Ishikawa (cell line): ENCODE data around the gene RMP24.
A peak's percentile ranks its signal among the peaks of the same experiment; 100 is the strongest.

ENCODE experiments used
- CEBPB ChIP-seq: IDR thresholded peaks from 2 replicates; pipeline ENCODE4 v1.6.1; 2012
- CREB1 ChIP-seq: IDR thresholded peaks from 2 replicates; pipeline ENCODE4 v1.6.1; 2012; ENCODE audit warnings: low read depth
- EGR1 ChIP-seq: IDR thresholded peaks from 2 replicates; pipeline ENCODE4 v1.6.1; 2012
- EP300 ChIP-seq: IDR thresholded peaks from 2 replicates; pipeline ENCODE4 v1.6.1; 2012; ENCODE audit warnings: borderline replicate concordance
- FOXM1 ChIP-seq: IDR thresholded peaks from 2 replicates; pipeline ENCODE4 v1.6.1; 2012; ENCODE audit warnings: low read depth, borderline replicate concordance
- MAX ChIP-seq: IDR thresholded peaks from 2 replicates; pipeline ENCODE4 v1.6.1; 2012
- NFIC ChIP-seq: IDR thresholded peaks from 2 replicates; pipeline ENCODE4 v1.6.1; 2012
- RAD21 ChIP-seq: IDR thresholded peaks from 2 replicates; pipeline ENCODE4 v1.6.1; 2012; ENCODE audit warnings: low read depth
- TAF1 ChIP-seq: IDR thresholded peaks from 2 replicates; pipeline ENCODE4 v1.6.1; 2012; ENCODE audit warnings: low read depth, mild to moderate bottlenecking
- TCF12 ChIP-seq: IDR thresholded peaks from 2 replicates; pipeline ENCODE4 v1.6.1; 2012; ENCODE audit warnings: low read depth
- TEAD4 ChIP-seq: IDR thresholded peaks from 2 replicates; pipeline ENCODE4 v1.6.1; 2012
- USF1 ChIP-seq: IDR thresholded peaks from 2 replicates; pipeline ENCODE4 v1.6.1; 2012
- YY1 ChIP-seq: IDR thresholded peaks from 2 replicates; pipeline ENCODE4 v1.6.1; 2012; ENCODE audit warnings: low read depth
- ZBTB7A ChIP-seq: IDR thresholded peaks from 2 replicates; pipeline ENCODE4 v1.6.1; 2012; ENCODE audit warnings: low read depth
- TF ChIP-seq, protein P1 (sequence below): IDR thresholded peaks from 2 replicates; pipeline ENCODE4 v1.6.1; 2012; ENCODE audit warnings: low read depth, mild to moderate bottlenecking

Gene RMP24

DNA sequence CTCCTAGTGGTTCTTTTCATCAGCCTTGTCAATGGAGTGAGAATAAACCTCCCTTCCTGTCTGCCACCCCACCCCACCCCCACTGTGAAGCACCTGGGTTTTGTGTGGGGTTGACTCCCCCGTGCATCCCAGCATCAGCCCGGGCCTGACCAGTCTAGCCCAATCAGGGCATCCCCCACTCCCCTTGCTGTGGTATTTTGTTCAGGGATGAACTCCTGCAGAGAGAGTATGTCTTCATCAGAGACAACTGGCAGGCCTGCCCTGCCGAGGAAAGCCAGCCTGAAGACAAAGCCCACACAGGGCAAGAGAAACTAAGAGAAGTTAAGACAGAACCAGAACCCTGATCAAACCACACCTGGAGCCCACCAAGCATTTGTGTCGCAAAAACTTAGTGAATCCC is 36.7 kb upstream of the RMP24 start:
- TF ChIP-seq RAD21 (no peak), TEAD4 (no peak), CEBPB (no peak), NFIC (no peak), TAF1 (no peak), EP300 (no peak), YY1 (no peak), FOXM1 (no peak), USF1 (no peak), MAX (no peak)
- TF ChIP-seq, protein P1, sequence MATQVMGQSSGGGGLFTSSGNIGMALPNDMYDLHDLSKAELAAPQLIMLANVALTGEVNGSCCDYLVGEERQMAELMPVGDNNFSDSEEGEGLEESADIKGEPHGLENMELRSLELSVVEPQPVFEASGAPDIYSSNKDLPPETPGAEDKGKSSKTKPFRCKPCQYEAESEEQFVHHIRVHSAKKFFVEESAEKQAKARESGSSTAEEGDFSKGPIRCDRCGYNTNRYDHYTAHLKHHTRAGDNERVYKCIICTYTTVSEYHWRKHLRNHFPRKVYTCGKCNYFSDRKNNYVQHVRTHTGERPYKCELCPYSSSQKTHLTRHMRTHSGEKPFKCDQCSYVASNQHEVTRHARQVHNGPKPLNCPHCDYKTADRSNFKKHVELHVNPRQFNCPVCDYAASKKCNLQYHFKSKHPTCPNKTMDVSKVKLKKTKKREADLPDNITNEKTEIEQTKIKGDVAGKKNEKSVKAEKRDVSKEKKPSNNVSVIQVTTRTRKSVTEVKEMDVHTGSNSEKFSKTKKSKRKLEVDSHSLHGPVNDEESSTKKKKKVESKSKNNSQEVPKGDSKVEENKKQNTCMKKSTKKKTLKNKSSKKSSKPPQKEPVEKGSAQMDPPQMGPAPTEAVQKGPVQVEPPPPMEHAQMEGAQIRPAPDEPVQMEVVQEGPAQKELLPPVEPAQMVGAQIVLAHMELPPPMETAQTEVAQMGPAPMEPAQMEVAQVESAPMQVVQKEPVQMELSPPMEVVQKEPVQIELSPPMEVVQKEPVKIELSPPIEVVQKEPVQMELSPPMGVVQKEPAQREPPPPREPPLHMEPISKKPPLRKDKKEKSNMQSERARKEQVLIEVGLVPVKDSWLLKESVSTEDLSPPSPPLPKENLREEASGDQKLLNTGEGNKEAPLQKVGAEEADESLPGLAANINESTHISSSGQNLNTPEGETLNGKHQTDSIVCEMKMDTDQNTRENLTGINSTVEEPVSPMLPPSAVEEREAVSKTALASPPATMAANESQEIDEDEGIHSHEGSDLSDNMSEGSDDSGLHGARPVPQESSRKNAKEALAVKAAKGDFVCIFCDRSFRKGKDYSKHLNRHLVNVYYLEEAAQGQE, result no peak

GRCh38 chr18:35936951-35937350 is 35.5 kb upstream of the RMP24 start:
- TF ChIP-seq MAX, result no peak

GRCh38 chr18:35938158-35938557 is 34.3 kb upstream of the RMP24 start:
- no peak for TF ChIP-seq FOXM1
- no peak for TF ChIP-seq TCF12
- TF ChIP-seq YY1, result peak; percentile 24; the same call in 1 of the 2 replicates
- TF ChIP-seq EP300, result 0 out of 2 replicates have a peak, but pooled peaks have one; percentile 9
- no peak for TF ChIP-seq USF1
- TF ChIP-seq RAD21, result no peak

- TF ChIP-seq TAF1 (no peak), YY1 (no peak), NFIC (no peak), ZBTB7A (no peak), EP300 (no peak), USF1 (no peak), MAX (no peak), RAD21 (no peak), CEBPB (no peak), CREB1 (no peak), TEAD4 (no peak), FOXM1 (no peak)
- TF ChIP-seq, protein P1, result no peak
These were observed 33.9 kb upstream of the RMP24 start for GRCh38 chr18:35938562-35938961.

- TF ChIP-seq RAD21 (peak; percentile 49), TCF12 (no peak)
These were observed 33.3 kb upstream of the RMP24 start for GRCh38 chr18:35939138-35939537.

DNA sequence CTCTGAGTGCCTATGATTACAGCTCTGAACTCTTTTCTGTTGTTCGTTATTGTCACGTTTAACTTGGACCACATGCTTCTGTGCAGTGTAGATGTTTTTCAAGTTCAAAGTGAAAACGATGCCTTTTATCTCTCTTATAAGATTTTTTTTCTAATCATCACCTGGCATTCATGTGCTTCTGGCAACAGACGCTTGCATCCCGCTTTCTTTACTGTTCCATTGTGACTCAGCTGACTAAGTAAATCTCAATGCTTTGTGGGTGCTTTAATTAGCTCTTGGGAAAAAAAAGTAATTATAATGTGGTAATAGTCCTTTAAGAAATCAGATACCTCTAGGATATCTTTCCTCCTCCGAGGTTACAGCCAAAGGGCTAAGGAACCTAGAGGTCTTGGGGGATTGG is 31.2 kb upstream of the RMP24 start:
- TF ChIP-seq MAX, result no peak
- no peak for TF ChIP-seq YY1
- TF ChIP-seq CREB1, result no peak
- no peak for TF ChIP-seq NFIC
- no peak for TF ChIP-seq RAD21
- no peak for TF ChIP-seq TEAD4
- TF ChIP-seq TAF1, result no peak
- TF ChIP-seq EGR1, result no peak
- TF ChIP-seq TCF12, result no peak
- TF ChIP-seq ZBTB7A, result no peak
- no peak for TF ChIP-seq USF1
- TF ChIP-seq, protein P1, result no peak
- TF ChIP-seq CEBPB, result no peak
- no peak for TF ChIP-seq EP300
- TF ChIP-seq FOXM1, result no peak
